Keratinocyte (primary cell): ENCODE data around the gene FAM32A. TPM values are rescaled to one million over a fixed set of nuclear protein-coding genes. Genes with fewer than 3 reads are reported as not detected.

Source experiments
- DNase-seq: peaks from one replicate; pipeline ENCODE4 v3.0.0-alpha.2; 2011; ENCODE audit warnings: low read depth, missing footprints, low spot score
- FAIRE-seq: peaks from 2 replicates; lab custom pipeline; 2011; peaks lifted over from hg19 to GRCh38; lab: Jason Lieb, UNC
- H2AFZ ChIP-seq: 2 replicates; pipeline ENCODE4 v1.6.0; 2012; ENCODE audit warnings: low read length, control low read depth, inconsistent platforms; ENCODE audit not compliant: control insufficient read depth
- H3K27ac ChIP-seq: 2 replicates; pipeline ENCODE4 v1.5.1; 2011; ENCODE audit warnings: low read length; ENCODE audit not compliant: control insufficient read depth, insufficient read depth
- H3K27me3 ChIP-seq: 3 replicates; pipeline ENCODE4 v1.6.0; 2011; ENCODE audit warnings: low read length; ENCODE audit not compliant: control insufficient read depth, insufficient read depth; ENCODE audit errors: extremely low read depth
- H3K36me3 ChIP-seq, 2 experiments: 2 replicates in 1 of 2; 3 replicates in 1 of 2; pipeline ENCODE4 v1.5.1; 2011; ENCODE audit warnings: low read length in 2 of 2, mild to moderate bottlenecking in 1 of 2; ENCODE audit not compliant: control insufficient read depth in 2 of 2, insufficient read depth in 2 of 2; ENCODE audit errors: extremely low read depth in 1 of 2
- H3K4me1 ChIP-seq: 3 replicates; pipeline ENCODE4 v1.5.1; 2011; ENCODE audit warnings: low read length; ENCODE audit not compliant: control insufficient read depth, insufficient read depth; ENCODE audit errors: extremely low read depth
- H3K4me2 ChIP-seq: 3 replicates; pipeline ENCODE4 v1.6.0; 2011; ENCODE audit warnings: low read depth, low read length; ENCODE audit not compliant: control insufficient read depth, insufficient read depth; ENCODE audit errors: extremely low read depth
- H3K4me3 ChIP-seq, 3 experiments: fragments of 200-600 bp in 1 of 3; sonication (generic) in 1 of 3; 2 replicates in 2 of 3; 3 replicates in 1 of 3; pipeline ENCODE4 v1.5.1; 2011 to 2016; ENCODE audit warnings: low read length in 3 of 3, mild to moderate bottlenecking in 3 of 3, control low read depth in 2 of 3, inconsistent platforms in 1 of 3, low read depth in 1 of 3, mixed read lengths in 1 of 3, mixed run types in 1 of 3, moderate library complexity in 1 of 3; ENCODE audit not compliant: control insufficient read depth in 2 of 3, insufficient read depth in 2 of 3; ENCODE audit errors: extremely low read depth in 1 of 3
- H3K79me2 ChIP-seq: 2 replicates; pipeline ENCODE4 v1.6.0; 2012; ENCODE audit warnings: low read length; ENCODE audit not compliant: control insufficient read depth, insufficient read depth
- H3K9ac ChIP-seq: 3 replicates; pipeline ENCODE4 v1.6.0; 2011; ENCODE audit warnings: low read length; ENCODE audit not compliant: control insufficient read depth, insufficient read depth; ENCODE audit errors: extremely low read depth
- H3K9me1 ChIP-seq: 3 replicates; pipeline ENCODE4 v1.6.0; 2011; ENCODE audit warnings: low read length; ENCODE audit not compliant: control insufficient read depth, insufficient read depth; ENCODE audit errors: extremely low read depth
- H3K9me3 ChIP-seq: 2 replicates; pipeline ENCODE4 v1.5.1; 2012; ENCODE audit warnings: low read depth, low read length; ENCODE audit not compliant: control insufficient read depth
- H4K20me1 ChIP-seq: 3 replicates; pipeline ENCODE4 v1.6.0; 2011; ENCODE audit warnings: low read length; ENCODE audit not compliant: control insufficient read depth, insufficient read depth; ENCODE audit errors: extremely low read depth
- CTCF ChIP-seq, 3 experiments: IDR thresholded peaks in 1 of 3; conservative IDR thresholded peaks in 1 of 3; optimal IDR thresholded peaks in 1 of 3; 2 replicates in 2 of 3; 3 replicates in 1 of 3; pipeline versions ENCODE3 to v1.5.1; 2011; ENCODE audit warnings: low read length in 3 of 3, mild to moderate bottlenecking in 3 of 3, moderate library complexity in 2 of 3, control low read depth in 1 of 3, inconsistent platforms in 1 of 3; ENCODE audit not compliant: insufficient read depth in 2 of 3; ENCODE audit errors: extremely low read depth in 1 of 3
- EZH2 ChIP-seq: IDR thresholded peaks from one replicate; pipeline ENCODE4 v1.6.1; 2012; ENCODE audit warnings: inconsistent platforms, mild to moderate bottlenecking, low read length, moderate library complexity
- dilution Hi-C: fragments of 300-500 bp; cut with MboI; formaldehyde crosslinking; loops from one replicate; pipeline ENCODE4 v1.7.0; 2020; ENCODE audit warnings: low sequenced_read_pairs; ENCODE audit not compliant: extremely low pct_ligation_motif_present
- polyA plus RNA-seq, 5 experiments: library from polyadenylated mRNA; depleted of rRNA in 3 of 5; stranded (reverse) in 3 of 5; stranded (forward) in 1 of 5; unstranded in 1 of 5; fragments of >200 nt; gene quantifications; 1 replicate in 1 of 5; 2 replicates in 3 of 5; 3 replicates in 1 of 5; pipeline versions ENCODE4 v1.2.1 to v1.2.3, GENCODE V29; 2011 to 2012; ENCODE audit warnings: missing spikeins in 2 of 5, low read depth in 1 of 5, low replicate concordance in 1 of 5

FAM32A gene
- polyA plus RNA-seq, 1 donor (not counting 4 experiments of a cell fraction or from before 2014, with no cell fraction given): 105 TPM

- FAIRE-seq: no peak
Observed at GRCh38 chr19:16155128-16155527, 30.1 kb upstream of the FAM32A start.

GRCh38 chr19:16156904-16157303 is 28.3 kb upstream of the FAM32A start:
- DNase-seq (no peak), FAIRE-seq (no peak)
- no peaks in the 10 kb centered on the region for H4K20me1 ChIP-seq
- no peak overlapping the region for H3K4me2 ChIP-seq
- no peaks in the 10 kb centered on the region for H3K79me2 ChIP-seq
- H3K4me1 ChIP-seq: peaks cover 11% of the 10 kb centered on the region
- H3K9ac ChIP-seq: no peak overlapping the region
- TF ChIP-seq CTCF (optimal IDR thresholded peaks at IDR 0.05 in 1 of 3, IDR thresholded peaks at IDR 0.05 in 1 of 3, conservative IDR thresholded peaks at IDR 0.05 in 1 of 3; ENCODE audit: extremely low read depth in 1 of 3, insufficient read depth in 2 of 3, low read length in 3 of 3) (no peak), EZH2 (no peak)
- H2AFZ ChIP-seq: no peak overlapping the region
- no peaks in the 10 kb centered on the region for H3K9me3 ChIP-seq
- dilution Hi-C loops: no loop called here
- no peaks in the 10 kb centered on the region for H3K27me3 ChIP-seq
- no peaks in the 10 kb centered on the region for H3K36me3 ChIP-seq
- H3K4me3 ChIP-seq: no peak overlapping the region
- no peaks in the 10 kb centered on the region for H3K9me1 ChIP-seq
- H3K27ac ChIP-seq: no peak overlapping the region

More at GRCh38 chr19:16155128-16155527, 30.1 kb upstream of the FAM32A start:
- TF ChIP-seq CTCF (optimal IDR thresholded peaks at IDR 0.05 in 1 of 3, IDR thresholded peaks at IDR 0.05 in 1 of 3, conservative IDR thresholded peaks at IDR 0.05 in 1 of 3; ENCODE audit: extremely low read depth in 1 of 3, insufficient read depth in 2 of 3, low read length in 3 of 3): no peak
- no peak for TF ChIP-seq EZH2
- no peaks in the 10 kb centered on the region for H3K36me3 ChIP-seq
- no peaks in the 10 kb centered on the region for H3K9me3 ChIP-seq
- no peak overlapping the region for H3K27ac ChIP-seq
- H2AFZ ChIP-seq: no peak overlapping the region
- no peaks in the 10 kb centered on the region for H3K4me1 ChIP-seq
- H3K27me3 ChIP-seq: no peaks in the 10 kb centered on the region
- dilution Hi-C loops: no loop called here
- H3K9me1 ChIP-seq: no peaks in the 10 kb centered on the region
- no peak overlapping the region for H3K9ac ChIP-seq
- no peak for DNase-seq
- H3K4me2 ChIP-seq: no peak overlapping the region
- no peaks in the 10 kb centered on the region for H4K20me1 ChIP-seq
- no peak overlapping the region for H3K4me3 ChIP-seq
- H3K79me2 ChIP-seq: no peaks in the 10 kb centered on the region
